ENCODE results near the gene FGF3.

Gene FGF3

GRCh38 chr11:69823641-69824265 is 4.5 kb upstream of the FGF3 start:
- DNase-seq (ENCODE audit: low read depth) = no peak

GRCh38 chr11:69822676-69823494 is 3.7 kb upstream of the FGF3 start:
- no peak for DNase-seq (ENCODE audit: low read depth)

- no peak for DNase-seq (ENCODE audit: low read depth)
Observed at GRCh38 chr11:69821511-69822040, 2.4 kb upstream of the FGF3 start.

GRCh38 chr11:69820441-69820840 is 1.2 kb upstream of the FGF3 start:
- no peak for DNase-seq (ENCODE audit: low read depth)

- no peak for DNase-seq (ENCODE audit: low read depth)
Observed at GRCh38 chr11:69819541-69820070, 390 bp upstream of the FGF3 start.

- DNase-seq (ENCODE audit: low read depth) = no peak
Observed at GRCh38 chr11:69818231-69818602, 999 bp downstream of the FGF3 start.

GRCh38 chr11:69817265-69818230 is 1.7 kb downstream of the FGF3 start:
- no peak for DNase-seq (ENCODE audit: low read depth)

- no peak for DNase-seq (ENCODE audit: low read depth)
Observed at GRCh38 chr11:69816671-69817070, 2.5 kb downstream of the FGF3 start.

GRCh38 chr11:69815973-69816372 is 3.2 kb downstream of the FGF3 start:
- no peak for DNase-seq (ENCODE audit: low read depth)

- DNase-seq (ENCODE audit: low read depth) = no peak
Observed at GRCh38 chr11:69814902-69815301, 4.3 kb downstream of the FGF3 start.

GRCh38 chr11:69814411-69814810 is 4.8 kb downstream of the FGF3 start:
- no peak for DNase-seq (ENCODE audit: low read depth)

- DNase-seq (ENCODE audit: low read depth) = no peak
Observed at GRCh38 chr11:69813839-69814238, 5.4 kb downstream of the FGF3 start.

- no peak for DNase-seq (ENCODE audit: low read depth)
Observed at GRCh38 chr11:69812946-69813345, 6.3 kb downstream of the FGF3 start.

- no peak for DNase-seq (ENCODE audit: low read depth)
Observed at GRCh38 chr11:69812256-69812655, 7.0 kb downstream of the FGF3 start.

GRCh38 chr11:69811431-69811830 is 7.8 kb downstream of the FGF3 start:
- DNase-seq (ENCODE audit: low read depth) = no peak

GRCh38 chr11:69810289-69811118 is 8.7 kb downstream of the FGF3 start:
- DNase-seq (ENCODE audit: low read depth) = no peak

- DNase-seq (ENCODE audit: low read depth) = no peak
Observed at GRCh38 chr11:69808667-69809086, 10.5 kb downstream of the FGF3 start.

- no peak for DNase-seq (ENCODE audit: low read depth)
Observed at GRCh38 chr11:69807106-69807815, 12.0 kb downstream of the FGF3 start.

GRCh38 chr11:69804769-69805508 is 14.3 kb downstream of the FGF3 start:
- DNase-seq (ENCODE audit: low read depth) = no peak
